Measurements from ENCODE around the gene HPCAL1. TPM values are rescaled to one million over a fixed set of nuclear protein-coding genes. Genes with fewer than 3 reads are reported as not detected.

Gene HPCAL1
- polyA plus RNA-seq, 1 donor from 2014 or later = 63.4 TPM

- H3K9me2 ChIP-seq (ENCODE audit: insufficient read depth, low read length) = no peaks in the 10 kb centered on the region
- H3K4me2 ChIP-seq (ENCODE audit: low read length) = no peak overlapping the region
- no peaks in the 10 kb centered on the region for H4K20me1 ChIP-seq (ENCODE audit: insufficient read depth)
- H3K9me3 ChIP-seq (ENCODE audit: low read length) = no peaks in the 10 kb centered on the region
- no peaks in the 10 kb centered on the region for H3F3A ChIP-seq (ENCODE audit: insufficient read depth, low read length, poor library complexity, severe bottlenecking)
- no peak overlapping the region for H3K27ac ChIP-seq (ENCODE audit: low read length)
- H2AFZ ChIP-seq (ENCODE audit: low read depth, low read length) = no peak overlapping the region
- no peak overlapping the region for H3K4me3 ChIP-seq (ENCODE audit: low read length)
- H3K79me2 ChIP-seq (replicated peaks; ENCODE audit: insufficient read depth, low read length) = no peaks in the 10 kb centered on the region
- H3K9ac ChIP-seq (ENCODE audit: low read length) = no peak overlapping the region
- no peaks in the 10 kb centered on the region for H3K27me3 ChIP-seq (ENCODE audit: insufficient read depth, low read depth, low read length)
- H3K36me3 ChIP-seq (ENCODE audit: insufficient read depth, low read length) = no peaks in the 10 kb centered on the region
- TF ChIP-seq TAF1 (IDR thresholded peaks at IDR 0.05; ENCODE audit: low read depth) = no peak
- TF ChIP-seq RAD21 (conservative IDR thresholded peaks at IDR 0.05) = no peak
- TF ChIP-seq SMC3 (conservative IDR thresholded peaks at IDR 0.05; ENCODE audit: poor library complexity) = no peak
- TF ChIP-seq POLR2AphosphoS5 (IDR thresholded peaks at IDR 0.05) = no peak
- no peak for TF ChIP-seq REST (IDR thresholded peaks at IDR 0.05; ENCODE audit: borderline replicate concordance)
- TF ChIP-seq EZH2 (IDR thresholded peaks at IDR 0.05; ENCODE audit: borderline replicate concordance, insufficient read depth, low read length, poor library complexity, severe bottlenecking) = no peak
- TF ChIP-seq CTCF (IDR thresholded peaks at IDR 0.05; ENCODE audit: poor library complexity, severe bottlenecking) = no peak
- no peak for TF ChIP-seq EP300 (conservative IDR thresholded peaks at IDR 0.05; ENCODE audit: poor library complexity, severe bottlenecking)
- TF ChIP-seq MXI1 (conservative IDR thresholded peaks at IDR 0.05; ENCODE audit: poor library complexity, severe bottlenecking) = no peak
These were observed 100.0 kb downstream of the HPCAL1 start for GRCh38 chr2:10402653-10403215.

- Histone ChIP-seq H3K9me2 (ENCODE audit: insufficient read depth, low read length) (no peaks in the 10 kb centered on the region), H3K27ac (ENCODE audit: low read length) (no peak overlapping the region), H3K36me3 (ENCODE audit: insufficient read depth, low read length) (no peaks in the 10 kb centered on the region), H3K9ac (ENCODE audit: low read length) (no peak overlapping the region), H3K4me2 (ENCODE audit: low read length) (no peak overlapping the region), H3K4me3 (ENCODE audit: low read length) (no peak overlapping the region), H2AFZ (ENCODE audit: low read depth, low read length) (no peak overlapping the region), H4K20me1 (ENCODE audit: insufficient read depth) (no peaks in the 10 kb centered on the region), H3K27me3 (ENCODE audit: insufficient read depth, low read depth, low read length) (no peaks in the 10 kb centered on the region), H3K79me2 (replicated peaks; ENCODE audit: insufficient read depth, low read length) (no peaks in the 10 kb centered on the region), H3K9me3 (ENCODE audit: low read length) (no peaks in the 10 kb centered on the region), H3F3A (ENCODE audit: insufficient read depth, low read length, poor library complexity, severe bottlenecking) (no peaks in the 10 kb centered on the region)
- no peak for TF ChIP-seq CTCF (IDR thresholded peaks at IDR 0.05; ENCODE audit: poor library complexity, severe bottlenecking)
- no peak for TF ChIP-seq REST (IDR thresholded peaks at IDR 0.05; ENCODE audit: borderline replicate concordance)
- no peak for TF ChIP-seq SMC3 (conservative IDR thresholded peaks at IDR 0.05; ENCODE audit: poor library complexity)
- TF ChIP-seq EP300 (conservative IDR thresholded peaks at IDR 0.05; ENCODE audit: poor library complexity, severe bottlenecking) = no peak
- TF ChIP-seq MXI1 (conservative IDR thresholded peaks at IDR 0.05; ENCODE audit: poor library complexity, severe bottlenecking) = no peak
- TF ChIP-seq POLR2AphosphoS5 (IDR thresholded peaks at IDR 0.05) = no peak
- no peak for TF ChIP-seq TAF1 (IDR thresholded peaks at IDR 0.05; ENCODE audit: low read depth)
These were observed 101.8 kb downstream of the HPCAL1 start for GRCh38 chr2:10404324-10405143.
